Upper lobe of right lung (tissue), 1 donor: ENCODE results near the gene RNF133. TPM values are rescaled to one million over a fixed set of nuclear protein-coding genes. Genes with fewer than 3 reads are reported as not detected.

Experiments used
- ATAC-seq: fragments of 200-7000 bp; cut with Tn5 transposase; one replicate; pipeline ENCODE4 v1.9.1; 2020; ENCODE audit warnings: mild to moderate bottlenecking, moderate library complexity
- DNase-seq: peaks from one replicate; pipeline ENCODE4 v3.0.0-alpha.2; 2020
- H3K27ac ChIP-seq: fragments of 200-600 bp; one replicate; pipeline ENCODE4 v1.8.0; 2022
- H3K27me3 ChIP-seq: fragments of 200-600 bp; one replicate; pipeline ENCODE4 v1.8.0; 2022; ENCODE audit warnings: mild to moderate bottlenecking
- H3K36me3 ChIP-seq: fragments of 200-600 bp; one replicate; pipeline ENCODE4 v1.8.0; 2022
- H3K4me1 ChIP-seq: fragments of 200-600 bp; one replicate; pipeline ENCODE4 v1.8.0; 2022
- H3K4me3 ChIP-seq: fragments of 200-600 bp; one replicate; pipeline ENCODE4 v1.8.0; 2022; ENCODE audit warnings: mild to moderate bottlenecking
- H3K9me3 ChIP-seq: fragments of 200-600 bp; one replicate; pipeline ENCODE4 v1.8.0; 2022
- CTCF ChIP-seq: fragments of 200-600 bp; IDR thresholded peaks from one replicate; pipeline ENCODE4 v1.8.0; 2022; ENCODE audit warnings: antibody characterized with exemption
- intact Hi-C: fragments of 100-400 bp; cut with DNase I; formaldehyde crosslinking; loops from one replicate; pipeline ENCODE4 v1.11.0; 2022
- total RNA-seq: library from RNA; stranded (reverse); fragmentation: NEBNext Ultra II Directional; extraction: Animal tissue kit (Norgen Biotek cat#: 25700); gene quantifications from one replicate; pipeline ENCODE4 v1.2.1, GENCODE V29; 2021
- donor health status: DM: no; HTN: yes; CAD: no; lungs with severe emphysema.

RNF133 gene
- total RNA-seq, 1 donor from 2014 or later: 1.2 TPM

- H3K27ac ChIP-seq: no peak overlapping the region
- ATAC-seq: no peak
- no peak for DNase-seq
- H3K4me3 ChIP-seq: no peak overlapping the region
- no peaks in the 10 kb centered on the region for H3K27me3 ChIP-seq
- H3K4me1 ChIP-seq: no peaks in the 10 kb centered on the region
- intact Hi-C loops: no loop called here
- no peaks in the 10 kb centered on the region for H3K9me3 ChIP-seq
- H3K36me3 ChIP-seq: no peaks in the 10 kb centered on the region
- TF ChIP-seq CTCF: no peak
Measured at GRCh38 chr7:122717356-122718089, 18.6 kb upstream of the RNF133 start.

- intact Hi-C loops: no loop called here
- no peaks in the 10 kb centered on the region for H3K27me3 ChIP-seq
- H3K9me3 ChIP-seq: no peaks in the 10 kb centered on the region
- no peak for DNase-seq
- TF ChIP-seq CTCF: no peak
- H3K27ac ChIP-seq: no peak overlapping the region
- ATAC-seq: no peak
- no peaks in the 10 kb centered on the region for H3K4me1 ChIP-seq
- H3K4me3 ChIP-seq: no peak overlapping the region
- no peaks in the 10 kb centered on the region for H3K36me3 ChIP-seq
Measured at GRCh38 chr7:122715183-122715582, 16.3 kb upstream of the RNF133 start.

GRCh38 chr7:122710916-122711315 is 12.0 kb upstream of the RNF133 start:
- Histone ChIP-seq H3K27me3 (no peaks in the 10 kb centered on the region), H3K4me1 (no peaks in the 10 kb centered on the region), H3K4me3 (no peak overlapping the region), H3K36me3 (no peaks in the 10 kb centered on the region), H3K9me3 (no peaks in the 10 kb centered on the region), H3K27ac (no peak overlapping the region)
- no peak for TF ChIP-seq CTCF
- no peak for ATAC-seq
- no peak for DNase-seq
- intact Hi-C loops: no loop called here

- intact Hi-C loops: no loop called here
- H3K27ac ChIP-seq: no peak overlapping the region
- H3K27me3 ChIP-seq: no peaks in the 10 kb centered on the region
- H3K4me1 ChIP-seq: no peaks in the 10 kb centered on the region
- no peaks in the 10 kb centered on the region for H3K9me3 ChIP-seq
- DNase-seq: no peak
- no peaks in the 10 kb centered on the region for H3K36me3 ChIP-seq
- H3K4me3 ChIP-seq: no peak overlapping the region
- ATAC-seq: no peak
- no peak for TF ChIP-seq CTCF
Measured at GRCh38 chr7:122709930-122710646, 11.2 kb upstream of the RNF133 start.

- DNase-seq: no peak
- intact Hi-C loops: no loop called here
- H3K36me3 ChIP-seq: no peaks in the 10 kb centered on the region
- H3K27me3 ChIP-seq: no peaks in the 10 kb centered on the region
- H3K27ac ChIP-seq: no peak overlapping the region
- no peak for TF ChIP-seq CTCF
- no peaks in the 10 kb centered on the region for H3K9me3 ChIP-seq
- H3K4me3 ChIP-seq: no peak overlapping the region
- no peaks in the 10 kb centered on the region for H3K4me1 ChIP-seq
- no peak for ATAC-seq
Measured at GRCh38 chr7:122706836-122707235, 7.9 kb upstream of the RNF133 start.
